H1 (cell line): ENCODE results near the gene TEX29. TPM values are rescaled to one million over a fixed set of nuclear protein-coding genes. Genes with fewer than 3 reads are reported as not detected.

Experiments
- ASH2L ChIP-seq: fragments of 200-600, 300-600 bp; sonication (generic); IDR thresholded peaks from one replicate; pipeline ENCODE4 v1.7.1; 2017; ENCODE audit warnings: low read length
- JUN ChIP-seq: IDR thresholded peaks from 2 replicates; pipeline ENCODE4 v1.6.1; 2011; ENCODE audit warnings: low read depth, mild to moderate bottlenecking, improper control_type of control experiment, low read length
- USF2 ChIP-seq: IDR thresholded peaks from 2 replicates; pipeline ENCODE4 v1.6.1; 2011; ENCODE audit warnings: low read length, improper control_type of control experiment
- polyA plus RNA-seq, 7 experiments: library from polyadenylated mRNA; depleted of rRNA in 3 of 7; stranded (reverse) in 5 of 7; unstranded in 2 of 7; fragments of >200 nt in 5 of 7; fragments of 200-250 nt in 2 of 7; gene quantifications; 1 replicate in 5 of 7; 2 replicates in 1 of 7; 4 replicates in 1 of 7; pipeline versions ENCODE4 v1.2.1 to v1.2.3, GENCODE V29; 2011 to 2013; ENCODE audit warnings: missing spikeins in 2 of 7, mixed read lengths in 2 of 7
- total RNA-seq: library from RNA; stranded (reverse); fragmentation: NEBNext Ultra II Directional; extraction: Animal tissue kit (Norgen Biotek cat#: 25700); gene quantifications from 2 replicates; pipeline ENCODE4 v1.2.1, GENCODE V29; 2021
- TF ChIP-seq, protein P1 (sequence below): IDR thresholded peaks from 2 replicates; pipeline ENCODE4 v1.6.1; 2011; ENCODE audit warnings: low read depth, mild to moderate bottlenecking, low read length; ENCODE audit not compliant: insufficient read depth

The TEX29 gene
- total and polyA plus RNA-seq, 2 of the 8 experiments (the other 6 are each of a cell fraction or from before 2014, with no cell fraction given), result 0.08 TPM; not detected in 1

- TF ChIP-seq, protein P1, sequence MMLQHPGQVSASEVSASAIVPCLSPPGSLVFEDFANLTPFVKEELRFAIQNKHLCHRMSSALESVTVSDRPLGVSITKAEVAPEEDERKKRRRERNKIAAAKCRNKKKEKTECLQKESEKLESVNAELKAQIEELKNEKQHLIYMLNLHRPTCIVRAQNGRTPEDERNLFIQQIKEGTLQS, result no peak
- no peak for TF ChIP-seq JUN
- TF ChIP-seq USF2, result no peak
- no peak for TF ChIP-seq ASH2L
Measured at GRCh38 chr13:111347438-111347837, 27.0 kb downstream of the TEX29 start (continued).
